ENCODE measurements around the gene DEFB131B.
"Not testable (repeated sequence)": the region's sequence is repeated elsewhere in the genome, so short reads cannot be mapped to it uniquely, and the experiment has no call there.

The DEFB131B gene

DNA sequence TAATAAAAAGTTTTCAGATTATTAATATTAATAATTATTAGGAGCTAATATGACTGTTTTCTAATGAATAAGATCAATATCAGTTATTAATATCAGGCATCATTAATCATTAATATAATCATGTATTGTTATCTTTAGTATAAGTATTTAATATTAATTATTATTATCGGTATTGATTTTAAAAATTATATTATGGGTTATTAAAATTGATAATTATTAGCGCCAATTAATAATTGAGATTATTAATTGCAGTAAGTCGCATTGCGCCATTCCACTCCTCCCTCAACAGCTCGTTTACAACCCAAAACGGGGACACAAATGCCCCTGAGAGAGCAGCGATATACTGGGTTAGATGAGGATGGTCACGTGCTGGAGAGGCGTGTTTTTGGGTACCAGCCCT lies 30.0 kb downstream of the DEFB131B start:
- H3K4me3 ChIP-seq (ENCODE audit: low read length): no peak overlapping the region
- no peak overlapping the region for H2AFZ ChIP-seq (ENCODE audit: low read length)
- H3K27me3 ChIP-seq (replicated peaks; ENCODE audit: insufficient read depth, low read length): no peaks in the 10 kb centered on the region
- H3K36me3 ChIP-seq (replicated peaks; ENCODE audit: insufficient read depth, low read length): no peaks in the 10 kb centered on the region
- H4K20me1 ChIP-seq (ENCODE audit: insufficient read depth, low read length): no peaks in the 10 kb centered on the region
- no peak for DNase-seq
- no peak overlapping the region for H3K4me2 ChIP-seq (ENCODE audit: low read depth, low read length)
- H3K9ac ChIP-seq (ENCODE audit: low read length): no peak overlapping the region
- peaks cover 3% of the 10 kb centered on the region for H3F3A ChIP-seq (ENCODE audit: insufficient read depth, low read length)
- no peaks in the 10 kb centered on the region for H3K9me3 ChIP-seq (replicated peaks; ENCODE audit: insufficient read depth, low read length)
- no peak overlapping the region for H3K27ac ChIP-seq (ENCODE audit: low read length)
- no peaks in the 10 kb centered on the region for H3K9me2 ChIP-seq (replicated peaks; ENCODE audit: insufficient read depth, low read length)
- H3K4me1 ChIP-seq (ENCODE audit: low read length): peaks cover 9% of the 10 kb centered on the region
- H3K79me2 ChIP-seq (ENCODE audit: low read length): no peaks in the 10 kb centered on the region
- TF ChIP-seq EZH2phosphoT487 (IDR thresholded peaks at IDR 0.05; ENCODE audit: low read length) (no peak), EZH2 (optimal IDR thresholded peaks at IDR 0.05; ENCODE audit: low read depth, low read length) (no peak)
- TF ChIP-seq, protein P1, sequence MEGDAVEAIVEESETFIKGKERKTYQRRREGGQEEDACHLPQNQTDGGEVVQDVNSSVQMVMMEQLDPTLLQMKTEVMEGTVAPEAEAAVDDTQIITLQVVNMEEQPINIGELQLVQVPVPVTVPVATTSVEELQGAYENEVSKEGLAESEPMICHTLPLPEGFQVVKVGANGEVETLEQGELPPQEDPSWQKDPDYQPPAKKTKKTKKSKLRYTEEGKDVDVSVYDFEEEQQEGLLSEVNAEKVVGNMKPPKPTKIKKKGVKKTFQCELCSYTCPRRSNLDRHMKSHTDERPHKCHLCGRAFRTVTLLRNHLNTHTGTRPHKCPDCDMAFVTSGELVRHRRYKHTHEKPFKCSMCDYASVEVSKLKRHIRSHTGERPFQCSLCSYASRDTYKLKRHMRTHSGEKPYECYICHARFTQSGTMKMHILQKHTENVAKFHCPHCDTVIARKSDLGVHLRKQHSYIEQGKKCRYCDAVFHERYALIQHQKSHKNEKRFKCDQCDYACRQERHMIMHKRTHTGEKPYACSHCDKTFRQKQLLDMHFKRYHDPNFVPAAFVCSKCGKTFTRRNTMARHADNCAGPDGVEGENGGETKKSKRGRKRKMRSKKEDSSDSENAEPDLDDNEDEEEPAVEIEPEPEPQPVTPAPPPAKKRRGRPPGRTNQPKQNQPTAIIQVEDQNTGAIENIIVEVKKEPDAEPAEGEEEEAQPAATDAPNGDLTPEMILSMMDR (IDR thresholded peaks at IDR 0.05; ENCODE audit: low read length): no peak

DNA sequence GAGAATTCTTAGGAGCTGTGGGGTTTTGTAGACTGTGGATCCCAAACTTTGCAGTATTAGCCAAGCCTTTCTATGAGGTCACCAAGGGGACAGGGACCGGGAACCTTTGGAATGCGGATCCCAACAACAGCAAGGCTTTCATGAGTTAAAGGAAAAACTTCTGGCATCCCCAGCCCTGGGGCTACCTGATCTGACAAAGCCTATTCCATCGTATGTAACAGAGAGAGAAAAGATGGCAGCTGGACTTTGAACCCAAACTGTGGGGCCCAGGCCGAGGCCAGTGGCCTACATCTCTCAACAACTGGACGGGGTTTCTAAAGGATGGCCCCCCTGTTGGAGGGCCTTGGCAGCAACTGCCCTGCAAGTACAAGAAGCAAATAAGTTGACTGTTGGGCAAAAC lies 32.5 kb downstream of the DEFB131B start:
- not testable (repeated sequence) for H4K20me1 ChIP-seq (ENCODE audit: insufficient read depth, low read length); H3K9me3 ChIP-seq (replicated peaks; ENCODE audit: insufficient read depth, low read length); H3K27ac ChIP-seq (ENCODE audit: low read length); H3K27me3 ChIP-seq (replicated peaks; ENCODE audit: insufficient read depth, low read length); H3K4me3 ChIP-seq (ENCODE audit: low read length); H3K9ac ChIP-seq (ENCODE audit: low read length); H3K79me2 ChIP-seq (ENCODE audit: low read length); DNase-seq; H3K4me2 ChIP-seq (ENCODE audit: low read depth, low read length); H3K9me2 ChIP-seq (replicated peaks; ENCODE audit: insufficient read depth, low read length); H2AFZ ChIP-seq (ENCODE audit: low read length); H3K36me3 ChIP-seq (replicated peaks; ENCODE audit: insufficient read depth, low read length)
- Histone ChIP-seq H3K4me1 (ENCODE audit: low read length) (peaks cover 24% of the 10 kb centered on the region), H3F3A (ENCODE audit: insufficient read depth, low read length) (peaks cover 15% of the 10 kb centered on the region)

DNA sequence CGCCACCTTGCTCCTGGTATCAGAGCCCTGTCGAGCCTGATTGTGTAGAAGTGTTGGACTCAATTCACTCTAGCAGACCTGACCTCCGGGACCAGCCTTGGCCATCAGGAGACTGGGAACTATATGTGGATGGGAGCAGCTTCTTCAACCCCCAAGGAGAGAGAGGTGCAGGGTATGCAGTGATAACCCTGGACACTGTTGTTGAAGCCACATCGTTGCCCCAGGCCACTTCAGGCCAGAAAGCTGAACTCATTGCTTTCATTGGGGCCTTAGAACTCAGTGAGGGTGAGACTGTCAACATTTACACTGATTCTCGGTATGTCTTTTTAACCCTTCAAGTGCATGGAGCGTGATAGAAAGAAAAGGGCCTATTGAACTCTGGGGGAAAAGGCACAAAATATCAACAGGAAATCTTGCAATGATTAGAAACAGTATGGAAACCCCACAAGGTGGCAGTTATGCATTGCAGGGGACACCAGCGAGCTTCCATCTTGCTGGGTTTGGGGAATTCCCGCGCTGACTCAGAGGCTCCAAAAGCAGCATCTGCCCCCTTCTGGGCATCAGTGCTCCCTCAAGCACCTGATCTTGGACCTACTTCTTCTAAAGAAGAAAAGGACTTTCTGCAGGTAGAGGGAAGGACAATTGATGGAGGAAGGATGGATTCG lies 33.2 kb downstream of the DEFB131B start:
- H4K20me1 ChIP-seq (ENCODE audit: insufficient read depth, low read length); H3K27ac ChIP-seq (ENCODE audit: low read length); H3K9ac ChIP-seq (ENCODE audit: low read length); H3K4me3 ChIP-seq (ENCODE audit: low read length); H3K27me3 ChIP-seq (replicated peaks; ENCODE audit: insufficient read depth, low read length); H3K79me2 ChIP-seq (ENCODE audit: low read length); H3K4me2 ChIP-seq (ENCODE audit: low read depth, low read length); H3K36me3 ChIP-seq (replicated peaks; ENCODE audit: insufficient read depth, low read length); H3K9me3 ChIP-seq (replicated peaks; ENCODE audit: insufficient read depth, low read length); H2AFZ ChIP-seq (ENCODE audit: low read length); H3K9me2 ChIP-seq (replicated peaks; ENCODE audit: insufficient read depth, low read length): not testable (repeated sequence)
- H3K4me1 ChIP-seq (ENCODE audit: low read length): peaks cover 24% of the 10 kb centered on the region
- H3F3A ChIP-seq (ENCODE audit: insufficient read depth, low read length): peaks cover 15% of the 10 kb centered on the region
- DNase-seq: peak; percentile 15

DNA sequence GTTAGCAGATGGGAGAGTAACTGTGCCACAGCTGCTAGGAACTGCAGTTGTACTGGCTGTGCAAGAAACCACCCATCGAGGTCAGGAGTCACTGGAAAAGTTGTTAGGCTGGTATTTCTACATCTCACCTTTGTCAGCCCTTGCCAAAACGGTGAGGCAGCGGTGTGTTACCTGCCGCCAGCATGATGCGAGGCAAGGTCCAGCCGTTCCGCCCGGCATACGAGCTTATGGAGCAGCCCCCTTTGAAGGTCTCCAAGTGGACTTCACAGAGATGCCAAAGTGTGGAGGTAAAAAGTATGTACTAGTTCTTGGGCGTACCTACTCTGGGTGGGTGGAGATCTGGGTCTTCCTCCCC lies 33.7 kb downstream of the DEFB131B start:
- not testable (repeated sequence) for H3K36me3 ChIP-seq (replicated peaks; ENCODE audit: insufficient read depth, low read length); DNase-seq; H3K9ac ChIP-seq (ENCODE audit: low read length); H3K79me2 ChIP-seq (ENCODE audit: low read length); H2AFZ ChIP-seq (ENCODE audit: low read length); H3K4me2 ChIP-seq (ENCODE audit: low read depth, low read length); H3K9me2 ChIP-seq (replicated peaks; ENCODE audit: insufficient read depth, low read length); H3K27me3 ChIP-seq (replicated peaks; ENCODE audit: insufficient read depth, low read length); H4K20me1 ChIP-seq (ENCODE audit: insufficient read depth, low read length); H3K4me3 ChIP-seq (ENCODE audit: low read length); H3K9me3 ChIP-seq (replicated peaks; ENCODE audit: insufficient read depth, low read length); H3K27ac ChIP-seq (ENCODE audit: low read length)
- Histone ChIP-seq H3F3A (ENCODE audit: insufficient read depth, low read length) (peaks cover 15% of the 10 kb centered on the region), H3K4me1 (ENCODE audit: low read length) (peaks cover 24% of the 10 kb centered on the region)

Measured in MM.1S (cell line).